ENCODE measurements around the gene NR2E1.

DNA sequence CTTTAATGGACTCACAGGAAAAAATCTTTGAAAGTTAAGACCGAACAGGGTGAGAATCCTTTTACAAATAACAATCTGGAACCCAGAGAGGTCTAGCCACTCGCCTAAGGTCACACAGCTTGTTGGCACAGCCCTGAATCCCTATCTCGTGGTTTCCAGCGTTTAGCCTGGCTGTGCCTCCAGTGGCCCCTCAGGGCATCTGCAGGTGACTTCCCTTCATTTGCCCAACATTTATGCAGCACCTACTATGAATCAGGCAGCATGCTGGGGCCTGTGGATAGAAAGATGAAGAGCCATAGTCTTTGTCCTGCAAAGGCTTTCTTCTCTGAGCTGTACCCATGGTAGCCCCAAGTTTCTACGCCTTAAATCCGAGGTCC is 2.6 kb upstream of the NR2E1 start:
- TF ChIP-seq, protein P1, sequence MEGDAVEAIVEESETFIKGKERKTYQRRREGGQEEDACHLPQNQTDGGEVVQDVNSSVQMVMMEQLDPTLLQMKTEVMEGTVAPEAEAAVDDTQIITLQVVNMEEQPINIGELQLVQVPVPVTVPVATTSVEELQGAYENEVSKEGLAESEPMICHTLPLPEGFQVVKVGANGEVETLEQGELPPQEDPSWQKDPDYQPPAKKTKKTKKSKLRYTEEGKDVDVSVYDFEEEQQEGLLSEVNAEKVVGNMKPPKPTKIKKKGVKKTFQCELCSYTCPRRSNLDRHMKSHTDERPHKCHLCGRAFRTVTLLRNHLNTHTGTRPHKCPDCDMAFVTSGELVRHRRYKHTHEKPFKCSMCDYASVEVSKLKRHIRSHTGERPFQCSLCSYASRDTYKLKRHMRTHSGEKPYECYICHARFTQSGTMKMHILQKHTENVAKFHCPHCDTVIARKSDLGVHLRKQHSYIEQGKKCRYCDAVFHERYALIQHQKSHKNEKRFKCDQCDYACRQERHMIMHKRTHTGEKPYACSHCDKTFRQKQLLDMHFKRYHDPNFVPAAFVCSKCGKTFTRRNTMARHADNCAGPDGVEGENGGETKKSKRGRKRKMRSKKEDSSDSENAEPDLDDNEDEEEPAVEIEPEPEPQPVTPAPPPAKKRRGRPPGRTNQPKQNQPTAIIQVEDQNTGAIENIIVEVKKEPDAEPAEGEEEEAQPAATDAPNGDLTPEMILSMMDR (IDR thresholded peaks at IDR 0.05), result no peak
- TF ChIP-seq POLR2A (IDR thresholded peaks at IDR 0.05), result no peak
